PC-3 (cell line): ENCODE measurements around the gene RBFOX2. TPM values are rescaled to one million over a fixed set of nuclear protein-coding genes. Genes with fewer than 3 reads are reported as not detected.

Experiments
- ATAC-seq: fragments of 200-7000 bp; cut with Tn5 transposase; 2 replicates; pipeline ENCODE4 v1.9.1; 2020; ENCODE audit warnings: mild to moderate bottlenecking, moderate library complexity
- BruUV-seq: library from RNA; stranded (reverse); fragments of 400-500 nt; replicated peaks from 2 replicates; lab custom pipeline; 2021; lab: Mats Ljungman, UMichigan
- CTCF ChIA-PET: fragments of 300-600 bp; sonication (Branson Sonifier 250); formaldehyde crosslinking; loops from one replicate; lab custom pipeline; 2022; ENCODE audit warnings: antibody characterized with exemption; lab: Charles Lee
- POLR2A ChIA-PET: fragments of 300-600 bp; sonication (Branson Sonifier 250); formaldehyde crosslinking; loops from one replicate; lab custom pipeline; 2022; ENCODE audit warnings: antibody characterized with exemption; ENCODE audit not compliant: unreplicated experiment; lab: Charles Lee
- DNase-seq: peaks from one replicate; pipeline ENCODE4 v3.0.0-alpha.2; 2015
- H2AFZ ChIP-seq: fragments of 300-600 bp; sonication (generic); 2 replicates; pipeline ENCODE4 v1.6.0; 2016; ENCODE audit warnings: antibody characterized with exemption, low read length
- H3F3A ChIP-seq: fragments of 300-600 bp; sonication (generic); one replicate; pipeline ENCODE4 v1.6.0; 2017; ENCODE audit warnings: antibody characterized with exemption, low read length, control low read depth, mild to moderate bottlenecking; ENCODE audit not compliant: unreplicated experiment
- H3K27ac ChIP-seq: fragments of 300-600 bp; sonication (generic); 2 replicates; pipeline ENCODE4 v1.5.1; 2016; ENCODE audit warnings: mild to moderate bottlenecking, low read length
- H3K27me3 ChIP-seq: fragments of 300-600 bp; sonication (generic); 2 replicates; pipeline ENCODE4 v1.6.1; 2016; ENCODE audit warnings: low read length, mixed read lengths
- H3K36me3 ChIP-seq: fragments of 300-600 bp; sonication (generic); 2 replicates; pipeline ENCODE4 v1.6.1; 2016; ENCODE audit warnings: low read depth, mixed run types, low read length, mixed read lengths
- H3K4me1 ChIP-seq: fragments of 300-600 bp; sonication (generic); 2 replicates; pipeline ENCODE4 v1.5.1; 2016; ENCODE audit warnings: low read length; ENCODE audit not compliant: insufficient read depth
- H3K4me2 ChIP-seq: fragments of 300-600 bp; sonication (generic); 2 replicates; pipeline ENCODE4 v1.6.0; 2016; ENCODE audit warnings: low read length
- H3K4me3 ChIP-seq: fragments of 300-600 bp; sonication (generic); 2 replicates; pipeline ENCODE4 v1.5.1; 2016; ENCODE audit warnings: mild to moderate bottlenecking, low read length, mixed read lengths
- H3K79me2 ChIP-seq: fragments of 300-600 bp; sonication (generic); 2 replicates; pipeline ENCODE4 v1.6.1; 2017; ENCODE audit warnings: low read length, mixed read lengths
- H3K9ac ChIP-seq: fragments of 300-600 bp; sonication (generic); 2 replicates; pipeline ENCODE4 v1.6.0; 2016; ENCODE audit warnings: mild to moderate bottlenecking, low read length
- H3K9me2 ChIP-seq: fragments of 300-600 bp; sonication (generic); replicated peaks from 2 replicates; pipeline ENCODE4 v1.6.1; 2016; ENCODE audit warnings: mixed run types, low read length, mixed read lengths
- H3K9me3 ChIP-seq: fragments of 300-600 bp; sonication (generic); 2 replicates; pipeline ENCODE4 v1.6.1; 2016; ENCODE audit warnings: low read length, mixed read lengths
- H4K20me1 ChIP-seq: fragments of 300-600 bp; sonication (generic); 2 replicates; pipeline ENCODE4 v1.6.1; 2016; ENCODE audit warnings: low read length, mixed read lengths
- CTCF ChIP-seq: fragments of 300-600 bp; sonication (generic); conservative IDR thresholded peaks from 2 replicates; pipeline ENCODE4 v1.5.1; 2017; ENCODE audit warnings: antibody characterized with exemption, low read depth, mild to moderate bottlenecking, low read length
- EZH2 ChIP-seq: fragments of 300-600 bp; sonication (generic); IDR thresholded peaks from one replicate; pipeline ENCODE4 v1.6.1; 2017; ENCODE audit warnings: antibody characterized with exemption, mild to moderate bottlenecking, low read length; ENCODE audit not compliant: unreplicated experiment
- EZH2phosphoT487 ChIP-seq: fragments of 300-600 bp; sonication (generic); IDR thresholded peaks from 2 replicates; pipeline ENCODE4 v1.6.1; 2018; ENCODE audit warnings: mild to moderate bottlenecking, antibody characterized with exemption, low read length, borderline replicate concordance
- intact Hi-C: fragments of 100-400 bp; cut with micrococcal nuclease; formaldehyde crosslinking; loops from 2 replicates; pipeline ENCODE4 v1.9.0; 2023
- total RNA-seq: library from RNA; depleted of rRNA; stranded (reverse); fragments of >200 nt; gene quantifications from 2 replicates; pipeline ENCODE4 v1.2.3, GENCODE V29; 2014

Gene RBFOX2
- total RNA-seq, 1 experiment from 2014 or later: 75.1 TPM

- H4K20me1 ChIP-seq: 0 out of 2 replicates have a peak, but pooled peaks cover 6% of the 10 kb centered on the region
- intact Hi-C loops: no loop called here
- H3K36me3 ChIP-seq: no peaks in the 10 kb centered on the region
- H3K27me3 ChIP-seq: no peaks in the 10 kb centered on the region
- H3F3A ChIP-seq: no peaks in the 10 kb centered on the region
- no peak for TF ChIP-seq CTCF
- no peak for TF ChIP-seq EZH2phosphoT487
- no peak for TF ChIP-seq EZH2
- peaks cover 18% of the 10 kb centered on the region for H3K4me1 ChIP-seq
- H3K4me3 ChIP-seq: no peak overlapping the region
- H3K4me2 ChIP-seq: no peak overlapping the region
- peaks cover 82% of the 10 kb centered on the region for H3K79me2 ChIP-seq
- ChIA-PET POLR2A (no interaction called here), CTCF (interaction anchor here (0.6 kb wide), 1 partner anchor 245 kb away, joined by 3 read pairs; no protein-coding TSS in a partner anchor)
- DNase-seq: peak; percentile 41
- no peak overlapping the region for H3K27ac ChIP-seq
- no peak overlapping the region for H2AFZ ChIP-seq
- ATAC-seq: no peak; the same call in 1 of the 2 replicates
- H3K9me3 ChIP-seq: no peaks in the 10 kb centered on the region
- H3K9me2 ChIP-seq: no peaks in the 10 kb centered on the region
- BruUV-seq: no TSS peak
- no peak overlapping the region for H3K9ac ChIP-seq
These were observed 62.1 kb downstream of the RBFOX2 start for GRCh38 chr22:35966314-35967045.

GRCh38 chr22:35963237-35963810, 65.3 kb downstream of the RBFOX2 start:
- ATAC-seq (no peak), DNase-seq (no peak)
- Histone ChIP-seq H3K36me3 (no peaks in the 10 kb centered on the region), H3K4me2 (no peak overlapping the region), H3K9me2 (no peaks in the 10 kb centered on the region), H3K27me3 (no peaks in the 10 kb centered on the region), H3F3A (no peaks in the 10 kb centered on the region), H3K4me3 (no peak overlapping the region), H3K27ac (no peak overlapping the region), H3K9me3 (no peaks in the 10 kb centered on the region), H3K79me2 (peaks cover 85% of the 10 kb centered on the region), H2AFZ (no peak overlapping the region), H3K4me1 (peaks cover 10% of the 10 kb centered on the region), H3K9ac (no peak overlapping the region), H4K20me1 (0 out of 2 replicates have a peak, but pooled peaks cover 6% of the 10 kb centered on the region)
- ChIA-PET CTCF (no interaction called here), POLR2A (no interaction called here)
- intact Hi-C loops: no loop called here
- no peak for TF ChIP-seq EZH2
- no TSS peak for BruUV-seq

GRCh38 chr22:35961480-35962295, 66.9 kb downstream of the RBFOX2 start:
- ChIA-PET POLR2A (no interaction called here), CTCF (no interaction called here)
- H3K4me3 ChIP-seq: no peak overlapping the region
- ATAC-seq (no peak), DNase-seq (no peak)
- TF ChIP-seq EZH2phosphoT487: no peak
- TF ChIP-seq EZH2: no peak
- TF ChIP-seq CTCF: no peak
- no peaks in the 10 kb centered on the region for H3F3A ChIP-seq
- H3K4me2 ChIP-seq: no peak overlapping the region
- 0 out of 2 replicates have a peak, but pooled peaks cover 6% of the 10 kb centered on the region for H4K20me1 ChIP-seq
- no peak overlapping the region for H2AFZ ChIP-seq
- intact Hi-C loops: no loop called here
- H3K9ac ChIP-seq: no peak overlapping the region
- H3K36me3 ChIP-seq: no peaks in the 10 kb centered on the region
- peaks cover 70% of the 10 kb centered on the region for H3K79me2 ChIP-seq
- BruUV-seq: no TSS peak
- no peaks in the 10 kb centered on the region for H3K27me3 ChIP-seq
- H3K9me3 ChIP-seq: no peaks in the 10 kb centered on the region
- H3K27ac ChIP-seq: no peak overlapping the region
- no peaks in the 10 kb centered on the region for H3K9me2 ChIP-seq
- H3K4me1 ChIP-seq: peaks cover 7% of the 10 kb centered on the region
